ENCODE data around the gene FASTKD2. TPM values are rescaled to one million over a fixed set of nuclear protein-coding genes. Genes with fewer than 3 reads are reported as not detected.

FASTKD2 gene
- total RNA-seq = 46.6 and 55.6 TPM in 2 replicates

GRCh38 chr2:206765242-206766056 is at the start of gene FASTKD2, which contains the start of gene MDH1B:
FASTKD2 (plus strand) TSS chr2:206765606; CDS start chr2:206766694, 1,088 bp downstream.
MDH1B (minus strand) TSS chr2:206765328; CDS start chr2:206765271, 57 bp downstream.

GRCh38 chr2:206718296-206718695 is 47.1 kb upstream of the FASTKD2 start, which contains the start of gene DYTN:
DYTN (minus strand) TSS chr2:206718396; CDS start chr2:206718279, 117 bp downstream.

Other genes starting within 250 kb of the FASTKD2 start
- gene FAM237A, start 123.1 kb upstream of the FASTKD2 start, total RNA-seq = not detected in 2 replicates
- not detected in 2 replicates for gene DYTN, start 47.2 kb upstream of the FASTKD2 start, total RNA-seq
- 0.99 and 1.2 TPM in 2 replicates for gene MDH1B, start 278 bp upstream of the FASTKD2 start, total RNA-seq
- gene CPO, start 173.9 kb downstream of the FASTKD2 start, total RNA-seq = 0.17 TPM in 1 of 2 replicates, not detected in the other

Measured in smooth muscle cell of trachea (primary cell).